Gastrocnemius medialis (tissue), 4 donors: ENCODE data around the gene TXNDC11. TPM values are rescaled to one million over a fixed set of nuclear protein-coding genes. Genes with fewer than 3 reads are reported as not detected.
A peak's percentile ranks its signal among the peaks of the same experiment; 100 is the strongest.

Experiments used
- ATAC-seq, 2 donors: fragments of 150-250 bp; one replicate each; pipeline ENCODE4 v1.9.1; 2016
- DNase-seq, 2 donors: peaks; one replicate each; pipeline ENCODE4 v3.0.0-alpha.2; 2019
- H3K27ac ChIP-seq, 4 donors: fragments of 200-600 bp; sonication (generic); 1 replicate in 1 of 4; 2 replicates in 3 of 4; pipeline ENCODE4 v1.5.1; 2016 to 2018; ENCODE audit warnings: mild to moderate bottlenecking in 2 of 4, moderate library complexity in 1 of 4
- H3K27me3 ChIP-seq, 3 donors: fragments of 200-600 bp; sonication (generic) in 2 of 3; 1 replicate in 1 of 3; 2 replicates in 2 of 3; pipeline versions ENCODE4 v1.5.1 to v1.6.0; 2016 to 2019; ENCODE audit warnings: mild to moderate bottlenecking in 1 of 3, moderate library complexity in 1 of 3
- H3K36me3 ChIP-seq, 2 donors: fragments of 200-600 bp; sonication (generic) in 1 of 2; one replicate each; pipeline ENCODE4 v1.5.1; 2017 to 2018
- H3K4me1 ChIP-seq, 2 donors: fragments of 200-600 bp; sonication (generic) in 1 of 2; one replicate each; pipeline ENCODE4 v1.5.1; 2016 to 2017; ENCODE audit warnings: mild to moderate bottlenecking in 2 of 2
- H3K4me3 ChIP-seq, 4 donors: fragments of 200-600 bp; sonication (generic) in 3 of 4; 1 replicate in 1 of 4; 2 replicates in 3 of 4; pipeline ENCODE4 v1.5.1; 2016 to 2019; ENCODE audit warnings: mild to moderate bottlenecking in 2 of 4
- H3K9me3 ChIP-seq, 3 donors: fragments of 200-600 bp; sonication (generic) in 2 of 3; 1 replicate in 1 of 3; 2 replicates in 2 of 3; pipeline ENCODE4 v1.5.1; 2016 to 2019
- POLR2A ChIP-seq, 2 donors: fragments of 450-650 bp; IDR thresholded peaks; one replicate each; pipeline ENCODE4 v1.6.1; 2017; ENCODE audit warnings: antibody characterized with exemption in 2 of 2, mild to moderate bottlenecking in 2 of 2, moderate library complexity in 2 of 2
- in situ Hi-C, 4 donors: fragments of 200-750 bp; cut with MboI; loops; one replicate each; pipeline versions ENCODE4 v1.15.0 to v1.8.0; 2017; ENCODE audit warnings: low sequenced_read_pairs in 4 of 4
- intact Hi-C: fragments of 100-400 bp; cut with DNase I; formaldehyde crosslinking; loops from one replicate; pipeline ENCODE4 v1.15.1; 2023; ENCODE audit warnings: low total_unique reads
- total RNA-seq, 4 donors: library from RNA; depleted of rRNA; stranded (reverse); fragments of >200 nt; gene quantifications; one replicate each; pipeline versions ENCODE4 v1.1.0 to v1.2.3, GENCODE V29; 2016
- TF ChIP-seq, protein P1 (sequence below), 5 experiments: fragments of 450-650 bp in 3 of 5; fragments of 200-600 bp in 2 of 5; sonication (generic) in 2 of 5; IDR thresholded peaks in 4 of 5; conservative IDR thresholded peaks in 1 of 5; 1 replicate in 4 of 5; 2 replicates in 1 of 5; pipeline ENCODE4 v1.5.1; 2016 to 2019; ENCODE audit warnings: antibody characterized with exemption in 5 of 5, mild to moderate bottlenecking in 3 of 5, moderate library complexity in 3 of 5

The TXNDC11 gene
- total RNA-seq, 4 donors from 2014 or later: 35.2 to 64.5 (median 51.2) TPM

DNA sequence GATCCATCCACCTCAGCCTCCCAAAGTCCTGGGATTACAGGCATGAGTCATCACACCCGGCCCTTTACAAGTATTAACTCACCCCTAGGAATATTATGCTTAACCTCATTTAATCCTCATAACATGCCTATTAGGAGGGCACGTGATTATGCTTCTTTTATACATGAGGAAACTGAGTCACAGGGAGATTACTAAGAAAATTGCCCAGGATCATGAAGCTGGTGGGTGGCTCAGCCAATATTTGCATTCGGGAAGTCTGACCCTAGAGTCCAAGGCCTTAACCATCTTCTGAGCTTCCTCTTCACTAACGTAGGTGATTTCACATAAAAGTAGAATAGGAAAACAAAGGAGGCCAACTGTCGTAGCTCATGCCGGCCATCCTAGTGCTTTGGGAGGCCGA is 93.4 kb downstream of the TXNDC11 start:
- in situ Hi-C loops (loop anchor here (5.0 to 10.0 kb wide), 3 partner anchors 114 to 254 kb away; no protein-coding TSS in a partner anchor), intact Hi-C loops (loop anchor here (10.0 kb wide), 1 partner anchor 684 kb away; no protein-coding TSS in a partner anchor)
- Histone ChIP-seq H3K27me3 (no peaks in the 10 kb centered on the region), H3K4me3 (no peak overlapping the region), H3K9me3 (no peaks in the 10 kb centered on the region), H3K36me3 (no peaks in the 10 kb centered on the region), H3K27ac (no peak overlapping the region), H3K4me1 (no peaks in the 10 kb centered on the region)
- no peak for ATAC-seq
- DNase-seq: no peak
- TF ChIP-seq POLR2A (IDR thresholded peaks at IDR 0.05): no peak
- TF ChIP-seq, protein P1, sequence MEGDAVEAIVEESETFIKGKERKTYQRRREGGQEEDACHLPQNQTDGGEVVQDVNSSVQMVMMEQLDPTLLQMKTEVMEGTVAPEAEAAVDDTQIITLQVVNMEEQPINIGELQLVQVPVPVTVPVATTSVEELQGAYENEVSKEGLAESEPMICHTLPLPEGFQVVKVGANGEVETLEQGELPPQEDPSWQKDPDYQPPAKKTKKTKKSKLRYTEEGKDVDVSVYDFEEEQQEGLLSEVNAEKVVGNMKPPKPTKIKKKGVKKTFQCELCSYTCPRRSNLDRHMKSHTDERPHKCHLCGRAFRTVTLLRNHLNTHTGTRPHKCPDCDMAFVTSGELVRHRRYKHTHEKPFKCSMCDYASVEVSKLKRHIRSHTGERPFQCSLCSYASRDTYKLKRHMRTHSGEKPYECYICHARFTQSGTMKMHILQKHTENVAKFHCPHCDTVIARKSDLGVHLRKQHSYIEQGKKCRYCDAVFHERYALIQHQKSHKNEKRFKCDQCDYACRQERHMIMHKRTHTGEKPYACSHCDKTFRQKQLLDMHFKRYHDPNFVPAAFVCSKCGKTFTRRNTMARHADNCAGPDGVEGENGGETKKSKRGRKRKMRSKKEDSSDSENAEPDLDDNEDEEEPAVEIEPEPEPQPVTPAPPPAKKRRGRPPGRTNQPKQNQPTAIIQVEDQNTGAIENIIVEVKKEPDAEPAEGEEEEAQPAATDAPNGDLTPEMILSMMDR (IDR thresholded peaks at IDR 0.05 in 4 of 5, conservative IDR thresholded peaks at IDR 0.05 in 1 of 5): no peak

DNA sequence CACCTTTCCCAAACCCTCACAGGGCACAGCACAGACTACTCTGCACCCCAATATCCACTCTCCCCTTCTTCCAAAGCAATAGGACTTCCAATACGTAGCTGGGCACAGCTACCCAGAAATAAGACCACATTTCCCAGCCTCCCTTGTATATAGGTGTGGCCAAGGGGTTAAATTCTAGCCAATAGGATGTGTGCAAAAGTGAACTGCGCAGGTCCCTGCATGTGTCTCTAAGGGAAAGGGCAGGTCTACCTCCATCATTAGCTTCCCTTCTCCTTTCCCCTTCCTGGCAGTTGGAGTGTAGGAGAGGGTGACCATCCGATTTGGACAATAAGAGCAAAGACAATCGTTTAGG is 99.9 kb downstream of the TXNDC11 start:
- Histone ChIP-seq H3K9me3 (no peaks in the 10 kb centered on the region), H3K36me3 (no peaks in the 10 kb centered on the region), H3K4me3 (no peak overlapping the region), H3K27me3 (no peaks in the 10 kb centered on the region), H3K27ac (no peak overlapping the region), H3K4me1 (peaks cover 19 to 23% of the 10 kb centered on the region in 2 donors)
- TF ChIP-seq POLR2A (IDR thresholded peaks at IDR 0.05): no peak
- TF ChIP-seq, protein P1 (IDR thresholded peaks at IDR 0.05 in 4 of 5, conservative IDR thresholded peaks at IDR 0.05 in 1 of 5): no peak
- no peak for DNase-seq
- in situ Hi-C loops: loop anchor here (5.0 to 10.0 kb wide), 4 partner anchors 108 to 250 kb away; no protein-coding TSS in a partner anchor
- ATAC-seq: no peak
- intact Hi-C loops: loop anchor here (10.0 kb wide), 1 partner anchor 678 kb away; no protein-coding TSS in a partner anchor

DNA sequence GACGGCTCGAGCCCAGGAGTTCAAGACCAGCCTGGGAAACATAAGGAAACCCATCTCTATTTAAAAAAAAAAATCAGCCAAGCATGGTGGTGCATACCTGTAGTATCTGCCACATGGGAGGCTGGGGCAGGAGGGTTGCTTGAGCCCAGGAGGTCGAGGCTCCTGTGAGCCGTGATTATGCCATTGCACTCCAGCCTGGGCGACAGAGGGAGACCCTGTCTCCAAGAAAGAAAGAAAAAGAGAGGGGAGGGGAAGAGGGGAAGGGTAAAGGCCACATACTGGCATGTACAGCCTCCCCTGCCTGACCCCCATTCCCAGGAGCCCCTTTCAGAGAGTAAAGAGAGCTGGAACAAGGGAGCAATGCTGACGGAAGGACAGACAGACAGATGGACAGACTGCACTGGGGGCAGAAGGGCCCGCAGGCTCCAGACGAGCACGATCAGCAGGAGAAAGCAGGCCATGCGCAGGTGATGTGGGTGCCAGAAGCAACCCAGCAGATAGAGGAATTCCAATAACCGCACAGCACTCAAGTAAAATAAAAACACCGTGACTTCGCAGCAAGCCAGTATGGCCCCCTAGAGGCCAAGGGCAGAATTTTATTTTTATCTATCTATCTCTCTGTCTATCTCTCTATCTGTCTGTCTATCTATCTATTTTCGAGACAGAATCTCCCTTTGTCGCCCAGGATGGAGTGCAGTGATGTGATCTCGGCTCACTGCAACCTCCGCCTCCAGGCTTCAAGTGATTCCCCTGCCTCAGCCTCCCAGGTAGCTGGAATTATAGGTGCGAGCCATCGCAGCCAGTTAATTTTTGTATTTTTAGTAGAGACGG is 101.5 kb downstream of the TXNDC11 start:
- Histone ChIP-seq H3K9me3 (no peaks in the 10 kb centered on the region), H3K27me3 (no peaks in the 10 kb centered on the region), H3K4me1 (peaks cover 19 to 23% of the 10 kb centered on the region in 2 donors), H3K27ac (peak overlapping the region; percentile 88 to 96 (median 94)), H3K4me3 (peak overlapping the region in 1 of 4 donors; percentile 14), H3K36me3 (no peaks in the 10 kb centered on the region)
- intact Hi-C loops: loop anchor here (1.0 to 10.0 kb wide), 9 partner anchors 28 to 676 kb away; partner anchors contain the start of genes LITAF and SNN
- in situ Hi-C loops: loop anchor here (5.0 to 10.0 kb wide), 4 partner anchors 106 to 249 kb away; no protein-coding TSS in a partner anchor
- TF ChIP-seq POLR2A (IDR thresholded peaks at IDR 0.05): no peak
- TF ChIP-seq, protein P1 (IDR thresholded peaks at IDR 0.05 in 4 of 5, conservative IDR thresholded peaks at IDR 0.05 in 1 of 5): peak; percentile 76 to 90 (median 84)
- ATAC-seq (peak; percentile 42 to 60), DNase-seq (peak in 1 of 2 donors; percentile 55)

DNA sequence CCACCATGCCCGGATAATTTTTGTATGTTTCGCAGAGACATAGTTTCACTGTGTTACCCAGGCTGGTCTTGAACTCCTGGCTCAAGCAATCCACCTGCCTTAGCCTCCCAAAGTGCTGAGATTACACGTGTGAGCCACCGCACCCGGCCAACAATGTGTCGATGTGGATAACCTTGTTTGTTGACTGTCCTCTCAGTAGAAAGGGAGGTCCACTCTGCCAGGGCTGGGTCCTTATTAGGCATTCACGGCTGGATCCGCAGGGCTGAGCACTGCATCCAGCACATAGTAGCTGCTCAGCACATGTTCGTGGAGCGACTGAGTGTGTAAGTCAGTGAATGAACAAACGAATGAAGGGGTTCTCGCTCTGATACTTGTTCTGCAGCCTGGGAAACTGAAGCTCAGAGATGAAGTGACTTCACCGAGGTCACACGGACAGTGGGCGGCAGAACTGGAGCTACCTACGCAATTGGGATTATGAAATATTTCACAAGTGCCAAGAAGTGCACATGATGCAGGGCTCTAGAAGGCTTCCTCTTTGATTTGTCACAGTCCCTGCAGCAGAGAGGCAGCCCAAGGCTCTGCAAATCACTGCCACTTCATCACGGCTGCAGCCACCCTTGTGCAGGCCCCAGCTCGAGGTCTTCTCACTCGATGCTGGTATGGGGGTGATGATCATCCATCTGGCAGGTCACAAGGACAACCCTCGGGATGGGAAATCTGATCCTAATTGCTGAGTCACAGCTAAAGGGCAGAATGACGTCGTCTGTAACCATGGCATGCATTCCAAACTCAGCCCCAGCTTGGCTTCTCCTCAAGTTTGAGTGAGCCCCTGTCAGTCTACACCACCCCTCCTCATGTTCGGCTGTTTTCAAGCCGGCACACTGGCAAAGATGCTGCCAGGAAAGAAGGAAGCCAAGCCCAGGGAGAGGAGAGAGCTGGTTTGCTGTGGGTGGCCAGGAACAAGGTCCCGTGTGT is 102.4 kb downstream of the TXNDC11 start:
- no peaks in the 10 kb centered on the region for H3K9me3 ChIP-seq
- in situ Hi-C loops: loop anchor here (5.0 to 10.0 kb wide), 5 partner anchors 105 to 248 kb away; no protein-coding TSS in a partner anchor

More for the DNA sequence above, 102.4 kb downstream of the TXNDC11 start:
- Histone ChIP-seq H3K4me1 (peaks cover 19 to 23% of the 10 kb centered on the region in 2 donors), H3K27me3 (no peaks in the 10 kb centered on the region), H3K36me3 (no peaks in the 10 kb centered on the region), H3K4me3 (no peak overlapping the region), H3K27ac (peak overlapping the region; percentile 88 to 96 (median 94))
- intact Hi-C loops: loop anchor here (1.0 to 10.0 kb wide), 7 partner anchors 29 to 675 kb away; partner anchors contain the start of genes LITAF and SNN
- DNase-seq (peak; percentile 90 to 94), ATAC-seq (peak; percentile 92 to 99)
- TF ChIP-seq POLR2A (IDR thresholded peaks at IDR 0.05): peak; percentile 73 to 82
- TF ChIP-seq, protein P1 (IDR thresholded peaks at IDR 0.05 in 4 of 5, conservative IDR thresholded peaks at IDR 0.05 in 1 of 5): peak in 1 of 5 experiments; percentile 25
